H9 (cell line): Measurements from ENCODE around the gene TYK2. TPM values are rescaled to one million over a fixed set of nuclear protein-coding genes. Genes with fewer than 3 reads are reported as not detected.

ENCODE experiments used
- DNase-seq: peaks from one replicate; pipeline ENCODE4 v3.0.0-alpha.2; 2017
- H2AFZ ChIP-seq: one replicate; pipeline ENCODE4 v1.6.1; 2013; ENCODE audit warnings: mild to moderate bottlenecking, low read length, control low read depth, moderate library complexity
- H2AK5ac ChIP-seq: 2 replicates; pipeline ENCODE4 v1.6.1; 2013; ENCODE audit warnings: low read length, control low read depth, mixed read lengths; ENCODE audit not compliant: insufficient read length
- H2BK120ac ChIP-seq: one replicate; pipeline ENCODE4 v1.6.1; 2013; ENCODE audit warnings: low read depth, mild to moderate bottlenecking, low read length, control low read depth, inconsistent platforms; ENCODE audit not compliant: poor library complexity, severe bottlenecking
- H2BK12ac ChIP-seq: 2 replicates; pipeline ENCODE4 v1.6.1; 2013; ENCODE audit warnings: low read length, control low read depth, mixed read lengths, low read depth; ENCODE audit not compliant: insufficient read length
- H2BK15ac ChIP-seq: 2 replicates; pipeline ENCODE4 v1.6.1; 2013; ENCODE audit warnings: low read depth, low read length, control low read depth
- H2BK20ac ChIP-seq: one replicate; pipeline ENCODE4 v1.6.1; 2013; ENCODE audit warnings: low read depth, mild to moderate bottlenecking, low read length, control low read depth, inconsistent platforms; ENCODE audit not compliant: poor library complexity, severe bottlenecking
- H2BK5ac ChIP-seq: 2 replicates; pipeline ENCODE4 v1.6.1; 2013; ENCODE audit warnings: low read length, control low read depth, mixed read lengths; ENCODE audit not compliant: insufficient read length
- H3K14ac ChIP-seq: 2 replicates; pipeline ENCODE4 v1.6.1; 2013; ENCODE audit warnings: low read length, control low read depth; ENCODE audit not compliant: insufficient read depth
- H3K18ac ChIP-seq: 2 replicates; pipeline ENCODE4 v1.6.1; 2013; ENCODE audit warnings: low read depth, mild to moderate bottlenecking, mixed read lengths, low read length, control low read depth; ENCODE audit not compliant: insufficient read length
- H3K23ac ChIP-seq: 2 replicates; pipeline ENCODE4 v1.6.1; 2013; ENCODE audit warnings: low read length, control low read depth, mixed read lengths, low read depth; ENCODE audit not compliant: insufficient read length
- H3K23me2 ChIP-seq: 2 replicates; pipeline ENCODE4 v1.6.1; 2013; ENCODE audit warnings: low read depth, mild to moderate bottlenecking, mixed read lengths, low read length, control low read depth; ENCODE audit not compliant: insufficient read length, poor library complexity, severe bottlenecking
- H3K27ac ChIP-seq: 2 replicates; pipeline ENCODE4 v1.5.1; 2013; ENCODE audit warnings: low read length, control low read depth, mixed read lengths, low read depth; ENCODE audit not compliant: insufficient read length
- H3K27me3 ChIP-seq: 2 replicates; pipeline ENCODE4 v1.6.1; 2013; ENCODE audit warnings: low read length, control low read depth, inconsistent platforms; ENCODE audit not compliant: insufficient read depth
- H3K4ac ChIP-seq: 2 replicates; pipeline ENCODE4 v1.6.1; 2013; ENCODE audit warnings: low read depth, mild to moderate bottlenecking, control low read depth, inconsistent platforms, low read length, moderate library complexity
- H3K4me1 ChIP-seq: 2 replicates; pipeline ENCODE4 v1.6.1; 2013; ENCODE audit warnings: low read length, control low read depth, inconsistent platforms; ENCODE audit not compliant: insufficient read depth
- H3K4me2 ChIP-seq: 2 replicates; pipeline ENCODE4 v1.6.1; 2013; ENCODE audit warnings: low read length, control low read depth, mixed read lengths; ENCODE audit not compliant: insufficient read length, insufficient read depth
- H3K56ac ChIP-seq: 2 replicates; pipeline ENCODE4 v1.6.1; 2013; ENCODE audit warnings: low read depth, mild to moderate bottlenecking, mixed read lengths, low read length, control low read depth; ENCODE audit not compliant: insufficient read length
- H3K79me1 ChIP-seq: 2 replicates; pipeline ENCODE4 v1.6.1; 2013; ENCODE audit warnings: low read depth, mild to moderate bottlenecking, moderate library complexity, low read length, control low read depth, inconsistent platforms; ENCODE audit not compliant: insufficient read depth, poor library complexity, severe bottlenecking
- H3K79me2 ChIP-seq: 2 replicates; pipeline ENCODE4 v1.6.1; 2013; ENCODE audit warnings: low read length, control low read depth, inconsistent platforms; ENCODE audit not compliant: insufficient read depth
- H3K9ac ChIP-seq: 2 replicates; pipeline ENCODE4 v1.6.1; 2013; ENCODE audit warnings: low read length, control low read depth, mixed read lengths; ENCODE audit not compliant: insufficient read length; ENCODE audit errors: extremely low read depth
- H3K9me3 ChIP-seq: one replicate; pipeline ENCODE4 v1.6.1; 2013; ENCODE audit warnings: low read depth, low read length, inconsistent platforms; ENCODE audit not compliant: control insufficient read depth
- H3T11ph ChIP-seq: one replicate; pipeline ENCODE4 v1.6.1; 2013; ENCODE audit warnings: mild to moderate bottlenecking, low read length, control low read depth, inconsistent platforms
- H4K20me1 ChIP-seq: one replicate; pipeline ENCODE4 v1.6.1; 2013; ENCODE audit not compliant: control insufficient read depth, insufficient read length, insufficient read depth
- H4K5ac ChIP-seq: 2 replicates; pipeline ENCODE4 v1.6.1; 2013; ENCODE audit warnings: low read depth, mild to moderate bottlenecking, mixed read lengths, low read length, control low read depth; ENCODE audit not compliant: insufficient read length
- H4K8ac ChIP-seq: replicated peaks from 2 replicates; pipeline ENCODE4 v1.6.1; 2013; ENCODE audit warnings: low read length, control low read depth, mixed read lengths, low read depth; ENCODE audit not compliant: insufficient read length
- H4K91ac ChIP-seq: 2 replicates; pipeline ENCODE4 v1.6.1; 2013; ENCODE audit warnings: low read depth, mild to moderate bottlenecking, moderate library complexity, mixed read lengths, low read length, control low read depth; ENCODE audit not compliant: insufficient read length
- H3K27ac Mint-ChIP-seq, 3 experiments: 2 replicates in 2 of 3; 3 replicates in 1 of 3; pipeline ENCODE4 v1.8.0; 2020 to 2021; ENCODE audit warnings: mixed read lengths in 3 of 3, mild to moderate bottlenecking in 1 of 3, moderate library complexity in 1 of 3
- H3K27me3 Mint-ChIP-seq: 2 replicates; pipeline ENCODE4 v1.8.0; 2021; ENCODE audit warnings: low read depth, mild to moderate bottlenecking, moderate library complexity, mixed read lengths
- H3K36me3 Mint-ChIP-seq, 3 experiments: 2 replicates in 2 of 3; 3 replicates in 1 of 3; pipeline ENCODE4 v1.8.0; 2020 to 2021; ENCODE audit warnings: low read depth in 3 of 3, mixed read lengths in 3 of 3; ENCODE audit not compliant: insufficient read depth in 1 of 3
- H3K4me1 Mint-ChIP-seq, 2 experiments: 2 replicates each; pipeline ENCODE4 v1.8.0; 2020; ENCODE audit warnings: mixed read lengths in 2 of 2
- H3K4me3 Mint-ChIP-seq, 2 experiments: 2 replicates in 1 of 2; 3 replicates in 1 of 2; pipeline ENCODE4 v1.8.0; 2020 to 2021; ENCODE audit warnings: mild to moderate bottlenecking in 2 of 2, mixed read lengths in 2 of 2, moderate library complexity in 1 of 2
- H3K9me3 Mint-ChIP-seq, 2 experiments: 2 replicates in 1 of 2; 3 replicates in 1 of 2; pipeline ENCODE4 v1.8.0; 2020; ENCODE audit warnings: mild to moderate bottlenecking in 2 of 2, mixed read lengths in 2 of 2, moderate library complexity in 1 of 2
- WGBS: extraction: QIAGEN DNeasy Blood & Tissue Kit; methylation state at CpG from one replicate; pipeline ENCODE4 v1.1.7; 2013; ENCODE audit warnings: missing lambda C conversion rate, low lambda C conversion rate, mixed read lengths; ENCODE audit not compliant: insufficient read length; ENCODE audit errors: extremely low coverage; 5-methylcytosine and 5-hydroxymethylcytosine counted together
- total RNA-seq: library from RNA; stranded (reverse); gene quantifications from 2 replicates; pipeline ENCODE4 v1.2.1, GENCODE V29; 2021
- TF ChIP-seq, protein P1 (sequence below): fragments of 200-600 bp; sonication (generic); conservative IDR thresholded peaks from 3 replicates; pipeline ENCODE4 v1.8.0; 2021; ENCODE audit warnings: antibody characterized with exemption, mild to moderate bottlenecking

TYK2 gene
- total RNA-seq, 1 experiment from 2014 or later, result 61.4 TPM

DNA sequence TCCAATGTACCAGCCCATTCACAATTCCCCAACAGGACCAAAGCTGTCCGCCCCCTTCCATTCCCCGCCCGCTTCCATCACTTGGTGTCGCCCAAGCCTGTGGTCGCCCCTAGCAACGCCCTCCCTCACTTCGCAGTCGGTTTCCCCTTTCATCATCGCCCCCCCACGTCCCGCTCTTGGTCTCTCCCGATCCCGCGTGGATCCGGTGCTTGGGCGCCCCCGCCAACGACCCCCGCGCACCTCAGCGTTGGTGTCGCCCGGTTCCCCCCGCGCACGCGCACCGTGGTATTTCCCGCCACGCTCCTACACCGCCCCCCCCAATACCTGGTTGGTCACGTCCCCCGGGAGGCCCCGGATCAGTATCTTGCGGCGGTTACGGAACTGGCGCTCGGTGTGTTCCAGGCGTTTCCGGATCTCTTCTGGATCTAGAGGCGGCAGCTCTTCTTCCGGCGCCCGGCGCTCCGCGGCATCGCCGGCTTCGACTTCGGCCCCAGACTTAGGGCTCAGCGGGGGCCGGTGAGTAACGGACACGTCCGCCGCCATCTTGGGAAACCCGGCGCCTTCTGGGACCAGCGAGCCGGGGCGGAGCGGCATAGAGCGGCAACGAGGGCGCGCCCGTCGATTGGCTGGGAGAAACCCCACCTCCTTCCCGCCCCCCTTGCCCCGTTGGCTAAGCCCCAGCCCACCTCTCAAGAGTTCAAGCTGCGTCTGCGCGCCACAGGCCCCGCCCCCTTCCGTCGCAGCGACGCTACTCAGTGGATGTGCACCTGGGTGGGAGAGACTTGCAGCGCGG, 47.2 kb downstream of the TYK2 start, which contains the start of gene RAVER1:
Gene RAVER1, minus strand, starts transcription at position 565 of the 793 bp plus-strand sequence. Its CDS starts 22 bp downstream, at position 543.
- Mint-ChIP-seq H3K36me3 (peaks cover 12 to 33% (median 23%) of the 10 kb centered on the region in 3 experiments; a peak in 6 of 7 replicates), H3K4me3 (peak within 1 kb of the TSS; percentile 95 to 96), H3K27me3 (no peaks in the 10 kb centered on the region; the same call in 1 of the 2 replicates), H3K9me3 (no peaks in the 10 kb centered on the region; a peak in 1 of 5 replicates), H3K4me1 (peaks cover 18 to 21% of the 10 kb centered on the region in 2 experiments), H3K27ac (peak within 1 kb of the TSS; percentile 96 to 98 (median 97))
- Histone ChIP-seq H2BK5ac (no peak within 1 kb of the TSS), H3K23ac (no peak within 1 kb of the TSS), H3T11ph (no peak within 1 kb of the TSS), H3K4ac (no peak within 1 kb of the TSS), H2BK120ac (no peak within 1 kb of the TSS), H4K8ac (no peak within 1 kb of the TSS), H2BK15ac (no peak within 1 kb of the TSS), H2AK5ac (no peak within 1 kb of the TSS), H2BK12ac (no peak within 1 kb of the TSS), H3K4me1 (no peaks in the 10 kb centered on the region), H2AFZ (no peak within 1 kb of the TSS), H3K14ac (peak within 1 kb of the TSS; percentile 89; the same call in 1 of the 2 replicates), H3K18ac (peak within 1 kb of the TSS; percentile 92), H4K20me1 (no peaks in the 10 kb centered on the region), H3K79me2 (peaks cover 8% of the 10 kb centered on the region; the same call in 1 of the 2 replicates), H4K91ac (no peak within 1 kb of the TSS), H3K9me3 (no peaks in the 10 kb centered on the region), H3K79me1 (peaks cover 4% of the 10 kb centered on the region), H3K23me2 (peaks cover 24% of the 10 kb centered on the region), H3K4me2 (peak within 1 kb of the TSS; percentile 98), H2BK20ac (no peak within 1 kb of the TSS), H3K27me3 (no peaks in the 10 kb centered on the region; the same call in 1 of the 2 replicates), H3K27ac (no peak within 1 kb of the TSS), H3K56ac (no peak within 1 kb of the TSS), H3K9ac (peak within 1 kb of the TSS; percentile 62), H4K5ac (no peak within 1 kb of the TSS)
- DNase-seq, result peak; percentile 97
- TF ChIP-seq, protein P1, sequence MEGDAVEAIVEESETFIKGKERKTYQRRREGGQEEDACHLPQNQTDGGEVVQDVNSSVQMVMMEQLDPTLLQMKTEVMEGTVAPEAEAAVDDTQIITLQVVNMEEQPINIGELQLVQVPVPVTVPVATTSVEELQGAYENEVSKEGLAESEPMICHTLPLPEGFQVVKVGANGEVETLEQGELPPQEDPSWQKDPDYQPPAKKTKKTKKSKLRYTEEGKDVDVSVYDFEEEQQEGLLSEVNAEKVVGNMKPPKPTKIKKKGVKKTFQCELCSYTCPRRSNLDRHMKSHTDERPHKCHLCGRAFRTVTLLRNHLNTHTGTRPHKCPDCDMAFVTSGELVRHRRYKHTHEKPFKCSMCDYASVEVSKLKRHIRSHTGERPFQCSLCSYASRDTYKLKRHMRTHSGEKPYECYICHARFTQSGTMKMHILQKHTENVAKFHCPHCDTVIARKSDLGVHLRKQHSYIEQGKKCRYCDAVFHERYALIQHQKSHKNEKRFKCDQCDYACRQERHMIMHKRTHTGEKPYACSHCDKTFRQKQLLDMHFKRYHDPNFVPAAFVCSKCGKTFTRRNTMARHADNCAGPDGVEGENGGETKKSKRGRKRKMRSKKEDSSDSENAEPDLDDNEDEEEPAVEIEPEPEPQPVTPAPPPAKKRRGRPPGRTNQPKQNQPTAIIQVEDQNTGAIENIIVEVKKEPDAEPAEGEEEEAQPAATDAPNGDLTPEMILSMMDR, result no peak
- WGBS, result no CpG with 5 or more reads among the region's 82 CpGs
